ENCODE measurements around the gene COPS2.
"Not testable (repeated sequence)": the region's sequence is repeated elsewhere in the genome, so short reads cannot be mapped to it uniquely, and the experiment has no call there.

Gene COPS2

DNA sequence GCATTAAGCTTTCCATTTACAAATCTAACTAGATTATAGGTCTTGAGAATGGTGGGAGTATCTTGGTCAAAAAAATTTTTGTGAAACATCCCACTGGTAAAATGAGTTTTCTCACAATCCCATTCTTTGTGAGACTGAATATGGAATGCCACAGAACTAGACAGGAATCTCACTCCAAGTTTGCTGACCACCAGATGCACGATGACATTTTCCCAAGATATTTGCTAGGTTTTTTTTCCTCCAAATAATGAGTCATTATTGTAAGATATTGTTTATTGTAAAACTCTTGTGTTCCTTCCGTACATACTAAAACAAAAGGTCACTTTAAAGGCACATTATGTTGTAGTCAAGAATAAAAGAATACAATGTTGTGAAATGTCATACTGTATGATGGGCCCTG, 53.9 kb downstream of the COPS2 start:
- no peak for DNase-seq

DNA sequence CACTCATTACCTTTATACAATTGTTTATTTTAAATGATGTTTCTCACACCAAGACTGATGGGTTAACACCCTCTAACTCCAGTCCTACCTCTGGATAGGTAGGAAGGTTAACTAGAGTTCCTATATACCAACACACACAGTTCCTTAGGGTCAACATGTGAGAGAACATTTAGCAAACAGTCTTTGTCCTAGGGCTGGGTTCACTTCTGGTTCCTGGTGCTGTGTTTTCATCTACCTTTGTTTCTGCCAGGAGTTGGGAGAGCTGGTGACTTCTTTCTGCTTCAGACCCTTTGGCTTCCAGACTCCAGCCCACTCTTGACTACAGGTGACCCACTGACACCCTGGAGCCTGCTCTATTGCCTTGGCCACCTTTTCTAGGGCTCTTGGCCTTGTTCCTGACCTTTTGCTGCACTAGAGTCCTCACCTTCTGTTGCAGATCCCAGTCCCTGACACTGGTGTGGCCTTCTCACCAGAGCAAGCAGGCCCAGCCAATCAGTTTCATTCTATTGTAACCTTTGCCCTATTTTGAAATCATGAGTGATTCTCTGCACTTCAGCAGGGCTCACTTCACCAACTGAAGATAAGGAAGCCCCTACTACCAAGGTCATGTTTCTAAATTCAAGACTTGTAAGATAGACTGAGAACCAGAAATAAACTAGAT, 59.2 kb downstream of the COPS2 start:
- DNase-seq: no peak

DNA sequence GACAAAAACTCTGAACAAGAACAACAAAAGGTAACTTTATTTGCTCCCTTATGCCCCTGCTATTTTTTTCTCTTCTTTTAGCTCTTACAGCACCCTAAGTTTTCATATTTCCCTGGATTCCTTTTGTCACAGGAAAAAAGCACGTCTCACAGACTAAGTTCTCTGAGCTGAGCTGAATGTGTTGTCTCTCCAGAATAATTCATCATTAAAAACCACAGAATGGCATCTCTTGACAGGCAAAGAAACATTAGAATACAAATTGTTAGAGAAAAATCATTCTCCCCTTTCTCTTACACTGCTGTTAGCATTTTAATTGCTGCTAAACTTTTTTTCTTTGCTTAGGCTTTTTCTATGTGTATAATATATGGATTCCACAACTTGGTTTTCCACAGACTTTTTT, 60.5 kb downstream of the COPS2 start:
- no peak for DNase-seq

DNA sequence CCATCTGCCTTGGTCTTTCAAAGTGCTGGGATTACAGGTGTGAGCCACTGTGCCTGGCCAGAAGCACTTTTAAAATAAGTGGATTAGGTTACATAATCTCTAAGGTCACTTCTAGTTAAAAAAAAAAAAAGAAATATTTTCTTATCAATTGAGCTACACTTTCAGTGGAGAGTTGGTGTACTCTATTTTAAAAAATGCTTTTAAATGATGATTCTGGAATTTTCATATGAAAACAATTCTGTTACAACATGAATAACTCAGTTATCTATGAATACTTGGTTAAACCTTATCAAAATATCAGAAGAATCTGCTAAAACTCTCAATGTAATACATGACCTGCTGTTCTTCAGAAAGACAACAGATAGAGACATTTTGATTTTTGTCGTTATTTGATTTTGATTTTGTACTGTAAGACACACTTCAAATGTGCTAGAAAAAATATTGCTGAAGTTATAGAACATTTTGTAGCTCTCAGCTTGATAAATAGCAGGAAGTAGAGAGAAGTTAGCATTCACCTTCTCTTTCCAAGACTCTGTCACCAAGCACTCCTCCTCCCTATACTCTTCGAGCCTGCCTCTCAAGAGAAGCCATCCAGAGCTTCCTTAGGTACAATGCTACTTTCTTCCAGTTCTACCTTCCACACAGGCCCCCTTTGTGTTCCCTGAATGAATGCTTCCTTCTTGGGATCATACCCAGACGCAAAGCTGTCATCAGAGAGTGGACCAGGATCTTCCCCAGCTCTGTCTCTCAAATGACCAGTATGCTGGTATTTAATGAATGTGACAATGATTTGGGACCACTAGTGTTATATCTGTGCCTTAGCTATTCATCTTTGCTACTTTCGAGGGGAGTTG, 61.9 kb downstream of the COPS2 start:
- no peak for DNase-seq

DNA sequence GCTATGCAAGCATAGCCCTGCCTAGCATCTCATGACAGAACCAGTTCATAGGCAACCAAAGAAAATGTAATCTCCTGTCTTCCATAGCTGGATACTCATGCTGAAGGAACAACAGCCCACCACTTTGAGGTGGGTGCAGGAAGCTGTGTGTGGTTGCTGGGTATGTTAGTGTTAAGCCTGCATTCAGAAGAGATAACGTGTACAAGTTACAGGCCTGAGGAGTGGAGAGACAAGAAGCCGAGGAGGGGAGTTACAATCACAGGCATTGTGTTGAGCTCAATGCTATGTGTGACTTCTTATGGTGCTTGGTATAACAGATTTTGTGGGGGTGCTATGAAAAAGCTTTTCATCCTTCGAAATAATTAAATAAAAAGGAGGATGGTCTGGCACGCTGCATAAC, 66.4 kb downstream of the COPS2 start:
- peak; percentile 8 for DNase-seq

DNA sequence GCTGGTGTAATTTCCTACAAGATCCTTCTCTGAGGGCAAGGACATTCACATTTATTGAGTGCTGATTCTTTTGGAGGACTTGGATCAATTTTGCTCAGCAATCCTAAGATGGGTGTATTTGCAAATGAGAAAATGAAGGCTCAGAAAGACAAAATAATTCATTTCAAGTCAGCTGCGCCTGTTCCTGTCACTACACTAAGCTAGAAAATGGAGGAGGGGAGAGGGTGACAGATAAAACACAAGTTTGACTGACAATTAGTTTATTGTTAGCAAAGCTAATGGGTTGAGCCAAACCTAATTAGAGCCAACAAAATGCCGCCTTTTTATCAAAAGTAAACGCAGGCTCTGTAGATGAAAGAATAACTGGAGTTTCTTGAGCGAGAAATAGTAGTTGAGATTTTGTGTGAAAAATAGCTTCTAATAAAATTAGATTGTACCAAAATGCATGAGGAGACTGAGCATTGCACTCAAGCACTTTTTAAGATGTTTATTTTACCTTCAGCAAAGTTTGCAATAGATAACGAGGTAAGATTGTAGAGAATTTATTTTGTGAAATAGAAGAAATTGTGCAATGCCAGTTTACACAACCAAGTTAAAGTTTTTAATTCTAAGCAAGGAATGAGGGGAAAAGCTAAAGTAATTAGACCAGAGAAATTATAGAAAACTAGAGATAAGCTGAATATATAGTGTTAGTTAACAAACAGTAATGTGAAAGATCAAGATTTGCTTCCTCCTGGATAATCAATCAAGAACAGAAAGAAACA, 69.5 kb downstream of the COPS2 start:
- no peak for DNase-seq

DNA sequence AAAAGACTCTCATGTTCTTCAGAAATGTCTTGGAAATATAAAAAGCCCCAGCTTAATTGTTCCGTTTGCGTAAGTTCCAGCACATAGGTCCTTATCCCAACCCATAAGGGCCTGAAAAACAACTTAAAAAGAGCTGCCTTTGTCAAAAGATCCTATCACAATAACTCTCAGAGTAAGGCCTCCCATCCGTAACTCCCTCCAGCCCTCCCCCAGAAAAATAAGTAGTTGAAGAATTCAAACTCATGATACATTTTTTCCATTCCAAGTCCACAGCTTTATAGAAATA, 71.2 kb downstream of the COPS2 start:
- no peak for DNase-seq

DNA sequence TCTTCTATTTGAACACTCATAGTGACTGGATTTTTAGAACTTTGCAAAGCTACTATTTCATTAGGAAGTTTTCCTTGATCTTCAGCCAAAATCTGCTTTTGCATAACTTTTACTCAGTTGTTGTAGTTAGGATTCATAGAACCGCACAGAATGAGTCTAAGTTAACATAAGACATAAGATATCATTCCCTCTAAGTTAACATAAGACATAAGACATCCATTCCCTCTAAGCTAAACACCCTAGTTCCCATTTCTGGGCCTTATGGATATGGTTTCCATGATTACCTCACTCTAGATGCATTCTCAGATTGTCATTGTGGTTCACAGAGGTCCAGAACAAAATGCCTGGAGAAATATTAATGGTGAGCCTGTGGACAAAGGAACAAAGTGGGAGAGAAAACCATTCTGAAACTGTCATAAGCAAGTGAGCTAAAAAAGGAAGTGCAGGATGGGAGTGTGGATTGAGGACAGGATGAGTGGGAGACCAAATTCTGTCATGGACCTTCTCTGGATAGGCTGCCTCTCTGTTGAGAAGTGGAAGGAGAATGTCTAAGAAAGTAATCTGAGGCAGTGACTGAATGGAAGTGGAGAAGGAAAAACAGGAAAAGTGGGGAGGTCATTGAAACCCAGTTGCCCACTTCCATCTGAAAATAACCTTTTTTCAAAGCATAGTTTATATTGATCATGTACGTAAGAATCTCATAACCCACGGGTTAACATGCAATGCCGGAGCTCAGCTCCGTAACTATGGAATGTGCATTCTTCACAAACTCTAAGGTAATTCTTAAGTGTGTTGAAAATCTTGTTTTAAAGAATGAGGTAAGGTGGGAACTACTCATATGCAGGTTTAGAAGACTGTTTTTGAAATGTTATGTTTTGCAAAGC, 71.8 kb downstream of the COPS2 start:
- no peak for DNase-seq

DNA sequence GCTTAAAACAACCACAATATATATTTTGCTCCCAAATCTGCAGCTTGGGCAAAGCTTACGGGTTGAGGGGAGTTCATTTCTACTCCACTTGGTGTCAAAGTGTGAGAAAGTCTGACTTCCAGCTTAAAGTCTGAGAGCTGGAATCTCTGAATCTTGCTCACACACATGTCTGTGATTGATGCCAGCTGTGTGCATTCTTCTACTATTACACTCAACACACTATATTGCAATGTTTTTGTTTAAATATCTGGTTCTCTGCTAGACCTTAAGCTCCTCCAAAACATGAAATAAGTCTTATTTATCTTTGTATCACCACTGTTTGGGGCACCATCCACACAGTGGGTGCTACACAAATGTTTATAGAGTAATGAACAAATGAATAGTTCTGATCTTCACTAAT, 72.4 kb downstream of the COPS2 start:
- DNase-seq: no peak

DNA sequence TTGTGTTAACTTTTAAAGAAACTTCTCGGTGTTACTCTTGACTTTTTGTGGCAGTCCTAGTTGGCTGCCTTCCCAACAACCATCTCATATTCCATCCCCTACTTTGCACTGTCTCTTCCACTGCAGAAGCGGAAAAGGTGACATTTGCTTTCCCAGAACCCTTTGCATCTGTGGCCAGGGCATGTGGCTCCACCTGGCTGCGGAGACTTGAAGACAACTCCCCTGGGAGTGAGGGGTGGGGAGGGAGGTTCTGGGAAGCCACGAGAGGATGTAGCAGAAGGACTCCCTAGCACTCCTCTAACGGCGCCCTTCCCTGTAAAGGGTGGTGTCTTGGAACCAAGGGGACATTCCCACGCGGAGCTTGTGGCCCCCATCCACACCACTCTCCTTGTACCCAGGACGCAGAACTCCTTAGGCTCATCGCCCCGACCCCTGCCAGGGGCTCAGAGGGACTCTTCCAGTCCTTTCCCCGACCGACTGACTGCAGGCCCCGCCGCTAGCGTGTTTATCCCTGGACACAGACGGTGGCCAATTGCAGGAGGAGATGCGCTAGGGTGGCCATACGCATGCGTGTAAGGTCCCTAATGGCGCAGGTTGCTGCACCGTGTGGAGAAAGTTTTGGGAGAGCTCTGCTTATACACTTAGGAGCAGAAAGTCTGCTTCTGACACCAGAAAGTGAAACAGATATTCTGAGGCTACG, 75.9 kb downstream of the COPS2 start:
- DNase-seq: no peak

DNA sequence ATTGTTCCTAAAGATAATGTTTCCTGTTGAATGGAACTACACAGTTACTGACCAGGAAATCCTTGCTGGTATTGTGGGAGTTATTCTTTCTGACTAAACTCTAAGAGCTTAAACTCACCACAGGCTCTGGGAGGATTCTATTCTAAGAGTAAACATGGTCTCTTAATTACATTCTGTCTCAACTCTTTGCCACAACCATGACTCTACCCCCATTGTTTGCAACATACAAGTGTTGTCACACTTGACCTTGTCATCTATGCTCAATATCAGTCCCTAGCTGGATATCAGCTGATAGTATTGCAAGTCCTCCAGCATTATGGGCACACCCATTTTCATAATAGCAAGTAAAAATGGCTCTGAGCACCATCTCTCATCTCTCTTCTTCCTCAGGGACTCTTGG, 79.5 kb downstream of the COPS2 start:
- peak; percentile 15 for DNase-seq

DNA sequence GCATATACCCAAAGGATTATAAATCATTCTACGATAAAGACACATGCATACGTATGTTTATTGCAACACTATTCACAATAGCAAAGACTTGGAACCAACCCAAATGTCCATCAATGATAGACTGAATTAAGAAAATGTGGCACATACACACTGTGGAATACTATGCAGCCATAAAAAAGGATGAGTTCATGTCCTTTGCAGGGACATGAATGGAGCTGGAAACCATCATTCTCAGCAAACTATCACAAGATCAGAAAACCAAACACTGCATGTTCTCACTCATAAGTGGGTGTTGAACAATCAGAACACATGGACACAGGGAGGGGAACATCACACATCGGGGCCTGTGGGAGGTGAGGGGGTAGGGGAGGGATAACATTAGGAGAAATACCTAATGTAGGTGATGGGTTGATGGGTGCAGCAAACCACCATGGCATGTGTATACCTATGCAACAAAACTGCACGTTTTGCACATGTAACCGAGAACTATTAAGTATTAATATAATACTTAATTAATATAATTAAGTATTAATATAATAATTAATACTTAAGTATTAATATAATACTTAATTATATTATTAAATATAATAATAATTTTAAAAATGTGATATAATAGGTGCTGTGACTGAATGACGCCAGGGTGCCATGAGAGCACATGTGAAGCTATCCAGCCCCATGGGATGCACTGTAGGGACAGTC, 80.7 kb downstream of the COPS2 start:
- not testable (repeated sequence) for DNase-seq

Measured in hematopoietic multipotent progenitor cell treated with erythropoietin and hydrocortisone succinate and interleukin-3 and kit ligand, for 4 days (in vitro differentiated cells).